Body of pancreas (tissue), 4 donors: ENCODE data around the gene KIF3A.

ENCODE experiments used
- POLR2A ChIP-seq, 3 donors: fragments of 450-650 bp; IDR thresholded peaks; one replicate each; pipeline ENCODE4 v1.6.1; 2016; ENCODE audit warnings: antibody characterized with exemption in 3 of 3, mild to moderate bottlenecking in 2 of 3
- TF ChIP-seq, protein P1 (sequence below), 7 experiments: fragments of 450-650 bp in 4 of 7; fragments of 200-600 bp in 3 of 7; sonication (generic) in 3 of 7; IDR thresholded peaks; one replicate each; pipeline ENCODE4 v1.5.1; 2016 to 2019; ENCODE audit warnings: antibody characterized with exemption in 7 of 7

DNA sequence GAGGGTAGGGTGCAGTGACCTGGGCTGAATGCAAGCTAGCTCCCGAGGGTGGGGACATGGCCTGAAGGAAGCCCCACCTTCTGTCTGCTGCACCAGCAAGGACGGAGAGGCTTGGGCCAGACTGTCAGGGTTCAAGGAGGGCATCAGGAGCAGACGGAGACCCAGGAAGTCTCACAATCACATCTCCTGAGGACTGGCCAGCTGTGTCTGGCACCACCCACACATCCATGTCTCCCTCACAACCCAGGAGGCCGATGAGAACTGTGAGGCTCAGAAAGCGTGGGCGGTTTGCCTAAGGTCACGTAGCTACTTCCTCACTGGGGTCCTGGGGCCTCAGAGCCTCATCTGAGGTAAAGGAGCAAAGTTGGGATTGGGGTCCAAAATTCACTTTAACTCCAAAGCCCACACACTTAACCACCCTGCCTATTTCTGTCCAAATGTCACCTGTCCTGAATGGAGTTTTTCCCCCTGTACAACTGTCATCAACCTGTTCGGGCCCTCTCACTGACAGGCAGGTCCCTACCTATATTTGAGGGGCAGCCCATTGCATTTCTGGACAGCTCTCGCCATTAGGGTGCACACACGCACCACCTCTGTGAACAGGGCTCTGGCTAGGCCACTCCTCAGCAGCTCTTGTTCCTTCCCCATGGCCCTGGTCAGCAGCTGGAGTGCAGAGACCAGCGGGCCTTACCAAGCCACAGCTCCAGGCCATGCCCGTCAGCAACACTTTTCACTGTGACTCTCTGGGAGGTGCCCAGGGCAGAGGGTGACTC, 75.9 kb downstream of the KIF3A start:
- TF ChIP-seq, protein P1, sequence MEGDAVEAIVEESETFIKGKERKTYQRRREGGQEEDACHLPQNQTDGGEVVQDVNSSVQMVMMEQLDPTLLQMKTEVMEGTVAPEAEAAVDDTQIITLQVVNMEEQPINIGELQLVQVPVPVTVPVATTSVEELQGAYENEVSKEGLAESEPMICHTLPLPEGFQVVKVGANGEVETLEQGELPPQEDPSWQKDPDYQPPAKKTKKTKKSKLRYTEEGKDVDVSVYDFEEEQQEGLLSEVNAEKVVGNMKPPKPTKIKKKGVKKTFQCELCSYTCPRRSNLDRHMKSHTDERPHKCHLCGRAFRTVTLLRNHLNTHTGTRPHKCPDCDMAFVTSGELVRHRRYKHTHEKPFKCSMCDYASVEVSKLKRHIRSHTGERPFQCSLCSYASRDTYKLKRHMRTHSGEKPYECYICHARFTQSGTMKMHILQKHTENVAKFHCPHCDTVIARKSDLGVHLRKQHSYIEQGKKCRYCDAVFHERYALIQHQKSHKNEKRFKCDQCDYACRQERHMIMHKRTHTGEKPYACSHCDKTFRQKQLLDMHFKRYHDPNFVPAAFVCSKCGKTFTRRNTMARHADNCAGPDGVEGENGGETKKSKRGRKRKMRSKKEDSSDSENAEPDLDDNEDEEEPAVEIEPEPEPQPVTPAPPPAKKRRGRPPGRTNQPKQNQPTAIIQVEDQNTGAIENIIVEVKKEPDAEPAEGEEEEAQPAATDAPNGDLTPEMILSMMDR (IDR thresholded peaks at IDR 0.05): no peak
- no peak for TF ChIP-seq POLR2A (IDR thresholded peaks at IDR 0.05)
